D721Med (cell line): ENCODE data around the gene SGSM2.

Experiments
- DNase-seq: peaks from one replicate; pipeline ENCODE4 v3.0.0; 2011; ENCODE audit warnings: low spot score; ENCODE audit not compliant: insufficient read length
- FAIRE-seq: peaks from 2 replicates; lab custom pipeline; 2011; peaks lifted over from hg19 to GRCh38; lab: Jason Lieb, UNC
- CTCF ChIP-seq: IDR thresholded peaks from 2 replicates; pipeline ENCODE4 v1.5.1; 2012; ENCODE audit warnings: mild to moderate bottlenecking, control low read depth; ENCODE audit not compliant: insufficient read depth; ENCODE audit errors: missing control alignments

The SGSM2 gene

GRCh38 chr17:2373179-2373578, 35.9 kb downstream of the SGSM2 start:
- FAIRE-seq: no peak
- no peak for TF ChIP-seq CTCF

GRCh38 chr17:2374549-2375285, 37.4 kb downstream of the SGSM2 start:
- no peak for TF ChIP-seq CTCF
- no peak for FAIRE-seq

More at GRCh38 chr17:2373179-2373578, 35.9 kb downstream of the SGSM2 start:
- no peak for DNase-seq

GRCh38 chr17:2375406-2375805, 38.1 kb downstream of the SGSM2 start:
- no peak for TF ChIP-seq CTCF
- FAIRE-seq (no peak), DNase-seq (no peak)

More at GRCh38 chr17:2374549-2375285, 37.4 kb downstream of the SGSM2 start:
- no peak for DNase-seq

- no peak for TF ChIP-seq CTCF
- FAIRE-seq (no peak), DNase-seq (no peak)
Measured at GRCh38 chr17:2376107-2376506, 38.8 kb downstream of the SGSM2 start.

- FAIRE-seq: no peak
Measured at GRCh38 chr17:2377659-2378058, 40.4 kb downstream of the SGSM2 start.

GRCh38 chr17:2378905-2379304, 41.6 kb downstream of the SGSM2 start:
- no peak for TF ChIP-seq CTCF
- no peak for DNase-seq
- FAIRE-seq: no peak

More at GRCh38 chr17:2377659-2378058, 40.4 kb downstream of the SGSM2 start:
- no peak for TF ChIP-seq CTCF
- no peak for DNase-seq

- DNase-seq: no peak
- no peak for TF ChIP-seq CTCF
- no peak for FAIRE-seq
Measured at GRCh38 chr17:2379489-2380225, 42.4 kb downstream of the SGSM2 start.
